ENCODE data around the gene MGLL.
A peak's percentile ranks its signal among the peaks of the same experiment; 100 is the strongest.

Gene MGLL

GRCh38 chr3:127700406-127700805, 121.9 kb downstream of the MGLL start:
- no peak for DNase-seq

GRCh38 chr3:127699416-127700300, 122.7 kb downstream of the MGLL start:
- DNase-seq: peak; percentile 19

- no peak for DNase-seq
These were observed 123.5 kb downstream of the MGLL start for GRCh38 chr3:127698691-127699415.

- no peak for DNase-seq
These were observed 124.0 kb downstream of the MGLL start for GRCh38 chr3:127698286-127698685.

GRCh38 chr3:127697551-127698240, 124.6 kb downstream of the MGLL start:
- peak; percentile 73 for DNase-seq

- no peak for DNase-seq
These were observed 127.7 kb downstream of the MGLL start for GRCh38 chr3:127694467-127695215.

- no peak for DNase-seq
These were observed 128.9 kb downstream of the MGLL start for GRCh38 chr3:127693336-127693843.

- no peak for DNase-seq
These were observed 129.6 kb downstream of the MGLL start for GRCh38 chr3:127692501-127693335.

GRCh38 chr3:127691974-127692373, 130.3 kb downstream of the MGLL start:
- DNase-seq: no peak

- no peak for DNase-seq
These were observed 130.8 kb downstream of the MGLL start for GRCh38 chr3:127691489-127691888.

GRCh38 chr3:127690823-127691452, 131.4 kb downstream of the MGLL start:
- DNase-seq: peak; percentile 47

- DNase-seq: peak; percentile 46
These were observed 132.2 kb downstream of the MGLL start for GRCh38 chr3:127690106-127690505.

GRCh38 chr3:127689266-127689860, 133.0 kb downstream of the MGLL start:
- DNase-seq: no peak

GRCh38 chr3:127688416-127689265, 133.7 kb downstream of the MGLL start:
- peak; percentile 23 for DNase-seq

- DNase-seq: no peak
These were observed 134.3 kb downstream of the MGLL start for GRCh38 chr3:127688022-127688415.

GRCh38 chr3:127687228-127687737, 135.0 kb downstream of the MGLL start:
- DNase-seq: no peak

- no peak for DNase-seq
These were observed 135.8 kb downstream of the MGLL start for GRCh38 chr3:127686512-127686894.

GRCh38 chr3:127685708-127686511, 136.4 kb downstream of the MGLL start:
- peak; percentile 8 for DNase-seq
